Measurements from ENCODE around the gene RNF41.

DNA sequence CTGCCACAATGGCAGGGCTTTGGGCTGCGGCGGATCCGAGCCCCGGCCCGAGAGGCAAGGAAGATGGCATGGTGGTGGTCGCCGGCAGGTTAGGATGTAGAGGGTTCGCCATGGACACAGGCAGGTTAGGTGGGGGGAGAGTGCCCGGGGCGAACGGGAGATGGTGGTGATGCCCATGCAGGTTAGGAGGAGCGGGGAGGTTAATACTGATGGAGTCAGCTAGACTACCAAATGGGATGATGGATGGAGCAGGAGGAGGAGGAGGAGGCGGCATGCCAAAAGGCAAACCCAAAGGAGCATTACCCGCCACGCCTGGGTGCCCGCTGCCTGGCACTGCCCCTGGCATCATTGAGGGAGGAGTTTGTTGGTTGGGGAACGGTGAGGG, 57.4 kb downstream of the RNF41 start:
- TF ChIP-seq, protein P1, sequence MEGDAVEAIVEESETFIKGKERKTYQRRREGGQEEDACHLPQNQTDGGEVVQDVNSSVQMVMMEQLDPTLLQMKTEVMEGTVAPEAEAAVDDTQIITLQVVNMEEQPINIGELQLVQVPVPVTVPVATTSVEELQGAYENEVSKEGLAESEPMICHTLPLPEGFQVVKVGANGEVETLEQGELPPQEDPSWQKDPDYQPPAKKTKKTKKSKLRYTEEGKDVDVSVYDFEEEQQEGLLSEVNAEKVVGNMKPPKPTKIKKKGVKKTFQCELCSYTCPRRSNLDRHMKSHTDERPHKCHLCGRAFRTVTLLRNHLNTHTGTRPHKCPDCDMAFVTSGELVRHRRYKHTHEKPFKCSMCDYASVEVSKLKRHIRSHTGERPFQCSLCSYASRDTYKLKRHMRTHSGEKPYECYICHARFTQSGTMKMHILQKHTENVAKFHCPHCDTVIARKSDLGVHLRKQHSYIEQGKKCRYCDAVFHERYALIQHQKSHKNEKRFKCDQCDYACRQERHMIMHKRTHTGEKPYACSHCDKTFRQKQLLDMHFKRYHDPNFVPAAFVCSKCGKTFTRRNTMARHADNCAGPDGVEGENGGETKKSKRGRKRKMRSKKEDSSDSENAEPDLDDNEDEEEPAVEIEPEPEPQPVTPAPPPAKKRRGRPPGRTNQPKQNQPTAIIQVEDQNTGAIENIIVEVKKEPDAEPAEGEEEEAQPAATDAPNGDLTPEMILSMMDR (IDR thresholded peaks at IDR 0.05; ENCODE audit: low read depth, low read length, poor library complexity, severe bottlenecking), result no peak
- no peak for TF ChIP-seq EZH2phosphoT487 (IDR thresholded peaks at IDR 0.05; ENCODE audit: borderline replicate concordance, low read length)
